Measurements from ENCODE around the gene TSHR.

GRCh38 chr14:81127785-81128184, 172.4 kb downstream of the TSHR start:
- TF ChIP-seq EP300 (IDR thresholded peaks at IDR 0.05) (peak in 1 of 2 donors; percentile 44), POLR2A (IDR thresholded peaks at IDR 0.05) (no peak)

Data from tibial nerve (tissue), 3 donors.